NB4 (cell line): ENCODE results near the gene ROR2.

ENCODE experiments used
- CTCF ChIP-seq: IDR thresholded peaks from one replicate; pipeline ENCODE4 v1.5.1; 2012; ENCODE audit warnings: low read depth, low read length
- POLR2A ChIP-seq: IDR thresholded peaks from 2 replicates; pipeline ENCODE4 v1.6.1; 2011; ENCODE audit warnings: mild to moderate bottlenecking; ENCODE audit not compliant: insufficient read length; ENCODE audit errors: extremely low read depth
- TF ChIP-seq, protein P1 (sequence below): IDR thresholded peaks from 2 replicates; pipeline ENCODE4 v1.6.1; 2011; ENCODE audit warnings: low read depth, low read length

GRCh38 chr9:91558395-91558794 lies 391.6 kb downstream of the ROR2 start:
- TF ChIP-seq CTCF (no peak), POLR2A (no peak)
- TF ChIP-seq, protein P1, sequence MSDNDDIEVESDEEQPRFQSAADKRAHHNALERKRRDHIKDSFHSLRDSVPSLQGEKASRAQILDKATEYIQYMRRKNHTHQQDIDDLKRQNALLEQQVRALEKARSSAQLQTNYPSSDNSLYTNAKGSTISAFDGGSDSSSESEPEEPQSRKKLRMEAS: no peak
